Stimulated activated naive CD4-positive, alpha-beta T cell (primary cell): ENCODE data around the gene ZNF747.
"Not testable (repeated sequence)": the region's sequence is repeated elsewhere in the genome, so short reads cannot be mapped to it uniquely, and the experiment has no call there.

Source experiments
- DNase-seq, 6 experiments: peaks; one replicate each; lab custom pipeline; 2025; lab: John Stamatoyannopoulos, UW

The ZNF747 gene

GRCh38 chr16:30557957-30558788 lies 23.5 kb upstream of the ZNF747 start, which contains the start of gene ZNF764:
ZNF764 (minus strand) TSS chr16:30558374; CDS start chr16:30558182, 192 bp downstream.
- peak; percentile 87 to 94 (median 91) for DNase-seq

GRCh38 chr16:30557707-30557956 lies 23.0 kb upstream of the ZNF747 start:
- DNase-seq = no peak

- DNase-seq = no peak
Measured at GRCh38 chr16:30556125-30556473, 21.4 kb upstream of the ZNF747 start.

- DNase-seq = no peak
Measured at GRCh38 chr16:30555315-30556124, 20.9 kb upstream of the ZNF747 start.

- no peak for DNase-seq
Measured at GRCh38 chr16:30554557-30555314, 20.1 kb upstream of the ZNF747 start.

- no peak for DNase-seq
Measured at GRCh38 chr16:30553393-30553899, 18.8 kb upstream of the ZNF747 start.

- no peak for DNase-seq
Measured at GRCh38 chr16:30552956-30553355, 18.3 kb upstream of the ZNF747 start.

- peak; percentile 26 to 76 (median 60) for DNase-seq
Measured at GRCh38 chr16:30551781-30552180, 17.1 kb upstream of the ZNF747 start.

- no peak for DNase-seq
Measured at GRCh38 chr16:30548416-30549253, 14.0 kb upstream of the ZNF747 start.

GRCh38 chr16:30546115-30546514 lies 11.5 kb upstream of the ZNF747 start:
- no peak for DNase-seq

GRCh38 chr16:30543067-30543466 lies 8.4 kb upstream of the ZNF747 start:
- no peak for DNase-seq

- no peak for DNase-seq
Measured at GRCh38 chr16:30541502-30542329, 7.1 kb upstream of the ZNF747 start.

GRCh38 chr16:30540916-30541464 lies 6.3 kb upstream of the ZNF747 start:
- DNase-seq = not testable (repeated sequence)

GRCh38 chr16:30539986-30540526 lies 5.4 kb upstream of the ZNF747 start:
- not testable (repeated sequence) for DNase-seq

- DNase-seq = no peak
Measured at GRCh38 chr16:30539000-30539964, 4.6 kb upstream of the ZNF747 start.

GRCh38 chr16:30536391-30537024 lies 1.9 kb upstream of the ZNF747 start:
- not testable (repeated sequence) for DNase-seq

GRCh38 chr16:30535777-30536190 lies 1.1 kb upstream of the ZNF747 start:
- DNase-seq = peak; percentile 30 to 54 (median 44)

GRCh38 chr16:30535106-30535776 lies 583 bp upstream of the ZNF747 start:
- peak in 1 of 6 experiments; percentile 42 for DNase-seq
